OCI-LY7 (cell line): ENCODE results near the gene MYH11. TPM values are rescaled to one million over a fixed set of nuclear protein-coding genes. Genes with fewer than 3 reads are reported as not detected.

Experiments
- BruUV-seq: library from RNA; stranded (reverse); fragments of 400-500 nt; replicated peaks from 2 replicates; lab custom pipeline; 2021; lab: Mats Ljungman, UMichigan
- CTCF ChIA-PET: fragments of 300-600 bp; sonication (Branson Sonifier 250); formaldehyde crosslinking; loops from one replicate; lab custom pipeline; 2022; ENCODE audit warnings: antibody characterized with exemption; ENCODE audit not compliant: unreplicated experiment; lab: Charles Lee
- POLR2A ChIA-PET: fragments of 300-600 bp; sonication (Branson Sonifier 250); formaldehyde crosslinking; loops from one replicate; lab custom pipeline; 2022; ENCODE audit warnings: antibody characterized with exemption; lab: Charles Lee
- DNase-seq: peaks from one replicate; pipeline ENCODE4 v3.0.0-alpha.2; 2015; ENCODE audit warnings: low spot score
- H2AFZ ChIP-seq: fragments of 200-600 bp; sonication (generic), shearing (Covaris generic); 2 replicates; pipeline ENCODE4 v1.6.1; 2014; ENCODE audit warnings: mild to moderate bottlenecking, antibody characterized with exemption, low read length, moderate library complexity
- H3K27ac ChIP-seq: fragments of 200-600 bp; sonication (generic); 2 replicates; pipeline ENCODE4 v1.5.1; 2014; ENCODE audit warnings: mixed run types, low read depth, mild to moderate bottlenecking, moderate library complexity, low read length, inconsistent platforms; ENCODE audit not compliant: poor library complexity, severe bottlenecking
- H3K36me3 ChIP-seq: fragments of 200-600 bp; sonication (generic); 2 replicates; pipeline ENCODE4 v1.6.1; 2014; ENCODE audit warnings: mild to moderate bottlenecking, antibody characterized with exemption, low read length, moderate library complexity, mixed read lengths; ENCODE audit not compliant: insufficient read depth
- H3K4me1 ChIP-seq: fragments of 200-600 bp; sonication (generic); 2 replicates; pipeline ENCODE4 v1.5.1; 2014; ENCODE audit warnings: mild to moderate bottlenecking, low read length; ENCODE audit not compliant: insufficient read depth, poor library complexity, severe bottlenecking
- H3K4me2 ChIP-seq: fragments of 200-600 bp; sonication (generic); 2 replicates; pipeline ENCODE4 v1.6.1; 2014; ENCODE audit warnings: mild to moderate bottlenecking, low read length
- H3K4me3 ChIP-seq: fragments of 200-600 bp; sonication (generic); 2 replicates; pipeline ENCODE4 v1.5.1; 2014; ENCODE audit warnings: mild to moderate bottlenecking, low read depth, low read length; ENCODE audit not compliant: poor library complexity, severe bottlenecking
- H3K79me2 ChIP-seq: fragments of 200-600 bp; sonication (generic); 2 replicates; pipeline ENCODE4 v1.6.1; 2016; ENCODE audit warnings: low read depth, mild to moderate bottlenecking, low read length, moderate library complexity, mixed read lengths; ENCODE audit not compliant: insufficient read depth
- H3K9me2 ChIP-seq: fragments of 200-600 bp; sonication (generic); 2 replicates; pipeline ENCODE4 v1.6.1; 2016; ENCODE audit warnings: mild to moderate bottlenecking, low read length, mixed read lengths; ENCODE audit not compliant: insufficient read depth
- H3K9me3 ChIP-seq: fragments of 200-600 bp; sonication (generic); 2 replicates; pipeline ENCODE4 v1.6.1; 2014; ENCODE audit warnings: mild to moderate bottlenecking, mixed run types, low read length, mixed read lengths
- H4K20me1 ChIP-seq: fragments of 200-600 bp; sonication (generic); 2 replicates; pipeline ENCODE4 v1.6.1; 2014; ENCODE audit warnings: mild to moderate bottlenecking, antibody characterized with exemption, low read length, moderate library complexity, mixed read lengths; ENCODE audit not compliant: insufficient read depth
- EZH2phosphoT487 ChIP-seq: fragments of 200-600 bp; sonication (generic); IDR thresholded peaks from 2 replicates; pipeline ENCODE4 v1.6.1; 2018; ENCODE audit warnings: low read depth, borderline replicate concordance, mild to moderate bottlenecking, mixed run types, antibody characterized with exemption, low read length, moderate library complexity, mixed read lengths
- intact Hi-C: fragments of 100-400 bp; cut with micrococcal nuclease; formaldehyde crosslinking; loops from one replicate; pipeline ENCODE4 v1.10.0; 2022; ENCODE audit not compliant: unreplicated experiment
- total RNA-seq, 2 experiments: library from RNA; depleted of rRNA in 1 of 2; stranded (reverse); fragments of >200 nt in 1 of 2; shearing (Covaris generic) in 1 of 2; gene quantifications; 2 replicates each; pipeline ENCODE4 v1.2.3, GENCODE V29; 2014 to 2022
- TF ChIP-seq, protein P1 (sequence below): fragments of 200-600 bp; sonication (generic); conservative IDR thresholded peaks from 2 replicates; pipeline ENCODE4 v1.5.1; 2014; ENCODE audit warnings: mild to moderate bottlenecking, antibody characterized with exemption, low read length, moderate library complexity, mixed read lengths

MYH11 gene
- total RNA-seq, 2 experiments from 2014 or later = 5.7 to 33.8 TPM

DNA sequence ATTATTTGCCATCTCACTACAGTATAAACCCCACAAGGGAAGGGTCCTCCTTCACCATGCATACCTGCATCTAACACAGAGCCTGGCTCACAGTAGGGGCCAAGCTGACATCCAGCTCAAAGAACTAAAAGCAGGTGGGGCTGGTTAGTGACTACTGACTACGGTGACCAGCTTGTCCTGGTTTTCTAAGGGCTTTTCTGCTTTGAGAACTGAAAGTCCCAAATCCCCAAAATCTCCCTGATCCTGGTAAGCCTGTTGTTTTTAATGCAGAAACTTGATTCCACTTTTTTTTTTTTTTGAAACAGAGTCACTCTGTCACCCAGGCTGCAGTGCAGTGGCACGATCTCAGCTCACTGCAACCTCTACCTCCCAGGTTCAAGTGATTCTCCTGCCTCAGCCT is 117.4 kb downstream of the MYH11 start:
- no peaks in the 10 kb centered on the region for H3K9me3 ChIP-seq
- no peaks in the 10 kb centered on the region for H3K79me2 ChIP-seq
- peaks cover 8% of the 10 kb centered on the region for H3K4me1 ChIP-seq
- no peak overlapping the region for H2AFZ ChIP-seq
- TF ChIP-seq, protein P1, sequence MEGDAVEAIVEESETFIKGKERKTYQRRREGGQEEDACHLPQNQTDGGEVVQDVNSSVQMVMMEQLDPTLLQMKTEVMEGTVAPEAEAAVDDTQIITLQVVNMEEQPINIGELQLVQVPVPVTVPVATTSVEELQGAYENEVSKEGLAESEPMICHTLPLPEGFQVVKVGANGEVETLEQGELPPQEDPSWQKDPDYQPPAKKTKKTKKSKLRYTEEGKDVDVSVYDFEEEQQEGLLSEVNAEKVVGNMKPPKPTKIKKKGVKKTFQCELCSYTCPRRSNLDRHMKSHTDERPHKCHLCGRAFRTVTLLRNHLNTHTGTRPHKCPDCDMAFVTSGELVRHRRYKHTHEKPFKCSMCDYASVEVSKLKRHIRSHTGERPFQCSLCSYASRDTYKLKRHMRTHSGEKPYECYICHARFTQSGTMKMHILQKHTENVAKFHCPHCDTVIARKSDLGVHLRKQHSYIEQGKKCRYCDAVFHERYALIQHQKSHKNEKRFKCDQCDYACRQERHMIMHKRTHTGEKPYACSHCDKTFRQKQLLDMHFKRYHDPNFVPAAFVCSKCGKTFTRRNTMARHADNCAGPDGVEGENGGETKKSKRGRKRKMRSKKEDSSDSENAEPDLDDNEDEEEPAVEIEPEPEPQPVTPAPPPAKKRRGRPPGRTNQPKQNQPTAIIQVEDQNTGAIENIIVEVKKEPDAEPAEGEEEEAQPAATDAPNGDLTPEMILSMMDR = no peak
- no peak for TF ChIP-seq EZH2phosphoT487
- no peaks in the 10 kb centered on the region for H3K9me2 ChIP-seq
- DNase-seq = no peak
- no peak overlapping the region for H3K4me2 ChIP-seq
- no TSS peak for BruUV-seq
- H4K20me1 ChIP-seq = no peaks in the 10 kb centered on the region
- H3K36me3 ChIP-seq = peaks cover 21% of the 10 kb centered on the region
- H3K4me3 ChIP-seq = no peak overlapping the region
- ChIA-PET CTCF (no interaction called here), POLR2A (interaction anchor here (0.7 to 0.8 kb wide), 2 partner anchors 13 to 34 kb away, joined by 3 to 4 read pairs; no protein-coding TSS in a partner anchor)
- intact Hi-C loops = no loop called here
- no peak overlapping the region for H3K27ac ChIP-seq

DNA sequence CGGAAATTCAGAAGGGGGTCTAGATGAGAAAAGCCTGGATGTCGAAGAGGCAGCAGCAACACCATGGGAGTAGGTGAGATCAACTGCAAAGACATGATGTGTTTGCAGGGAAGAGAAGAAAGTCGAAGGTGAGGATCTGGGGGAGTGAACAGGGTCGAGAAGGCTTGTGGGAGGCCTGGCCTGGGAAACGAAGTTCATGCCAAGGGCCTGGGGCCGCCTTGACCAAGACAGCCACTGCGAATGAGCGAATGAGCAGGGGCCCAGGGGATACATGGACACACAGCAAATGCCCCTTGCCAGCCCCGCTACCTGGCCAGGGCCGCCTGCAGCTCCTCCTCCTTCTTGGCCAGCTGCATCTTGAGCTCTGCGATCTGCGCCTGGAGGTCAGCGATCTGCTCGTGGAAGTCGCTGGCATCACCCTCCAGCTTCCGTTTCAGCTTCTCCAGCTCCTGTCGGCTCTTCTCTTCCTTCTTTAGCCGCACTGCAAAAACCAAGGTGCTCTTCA is 119.6 kb downstream of the MYH11 start:
- no TSS peak for BruUV-seq
- no peak for DNase-seq
- CTCF ChIA-PET = no interaction called here
- Histone ChIP-seq H3K79me2 (no peaks in the 10 kb centered on the region), H3K4me1 (peaks cover 8% of the 10 kb centered on the region), H3K4me3 (no peak overlapping the region), H3K36me3 (peaks cover 29% of the 10 kb centered on the region), H3K4me2 (no peak overlapping the region), H4K20me1 (no peaks in the 10 kb centered on the region), H3K27ac (no peak overlapping the region), H2AFZ (no peak overlapping the region), H3K9me3 (no peaks in the 10 kb centered on the region), H3K9me2 (no peaks in the 10 kb centered on the region)
- POLR2A ChIA-PET = no interaction called here
- no peak for TF ChIP-seq EZH2phosphoT487
- TF ChIP-seq, protein P1 = no peak
- intact Hi-C loops = no loop called here

GRCh38 chr16:15736529-15736928 is 120.3 kb downstream of the MYH11 start:
- Histone ChIP-seq H3K4me2 (no peak overlapping the region), H3K9me2 (no peaks in the 10 kb centered on the region), H2AFZ (no peak overlapping the region), H3K79me2 (no peaks in the 10 kb centered on the region), H3K4me3 (no peak overlapping the region), H3K36me3 (peaks cover 29% of the 10 kb centered on the region), H3K4me1 (peaks cover 4% of the 10 kb centered on the region), H4K20me1 (no peaks in the 10 kb centered on the region), H3K27ac (no peak overlapping the region), H3K9me3 (no peaks in the 10 kb centered on the region)
- POLR2A ChIA-PET = interaction anchor here (0.6 kb wide), 1 partner anchor 424 kb away, joined by 3 read pairs; no protein-coding TSS in a partner anchor
- CTCF ChIA-PET = no interaction called here
- TF ChIP-seq, protein P1 = no peak
- TF ChIP-seq EZH2phosphoT487 = no peak
- no TSS peak for BruUV-seq
- no peak for DNase-seq
- intact Hi-C loops = no loop called here
